Keratinocyte (primary cell): ENCODE measurements around the gene APEH. TPM values are rescaled to one million over a fixed set of nuclear protein-coding genes. Genes with fewer than 3 reads are reported as not detected.

Source experiments
- DNase-seq: peaks from one replicate; pipeline ENCODE4 v3.0.0-alpha.2; 2011; ENCODE audit warnings: low read depth, missing footprints, low spot score
- FAIRE-seq: peaks from 2 replicates; lab custom pipeline; 2011; peaks lifted over from hg19 to GRCh38; lab: Jason Lieb, UNC
- H2AFZ ChIP-seq: 2 replicates; pipeline ENCODE4 v1.6.0; 2012; ENCODE audit warnings: low read length, control low read depth, inconsistent platforms; ENCODE audit not compliant: control insufficient read depth
- H3K27ac ChIP-seq: 2 replicates; pipeline ENCODE4 v1.5.1; 2011; ENCODE audit warnings: low read length; ENCODE audit not compliant: control insufficient read depth, insufficient read depth
- H3K27me3 ChIP-seq: 3 replicates; pipeline ENCODE4 v1.6.0; 2011; ENCODE audit warnings: low read length; ENCODE audit not compliant: control insufficient read depth, insufficient read depth; ENCODE audit errors: extremely low read depth
- H3K36me3 ChIP-seq, 2 experiments: 2 replicates in 1 of 2; 3 replicates in 1 of 2; pipeline ENCODE4 v1.5.1; 2011; ENCODE audit warnings: low read length in 2 of 2, mild to moderate bottlenecking in 1 of 2; ENCODE audit not compliant: control insufficient read depth in 2 of 2, insufficient read depth in 2 of 2; ENCODE audit errors: extremely low read depth in 1 of 2
- H3K4me1 ChIP-seq: 3 replicates; pipeline ENCODE4 v1.5.1; 2011; ENCODE audit warnings: low read length; ENCODE audit not compliant: control insufficient read depth, insufficient read depth; ENCODE audit errors: extremely low read depth
- H3K4me2 ChIP-seq: 3 replicates; pipeline ENCODE4 v1.6.0; 2011; ENCODE audit warnings: low read depth, low read length; ENCODE audit not compliant: control insufficient read depth, insufficient read depth; ENCODE audit errors: extremely low read depth
- H3K4me3 ChIP-seq, 3 experiments: fragments of 200-600 bp in 1 of 3; sonication (generic) in 1 of 3; 2 replicates in 2 of 3; 3 replicates in 1 of 3; pipeline ENCODE4 v1.5.1; 2011 to 2016; ENCODE audit warnings: low read length in 3 of 3, mild to moderate bottlenecking in 3 of 3, control low read depth in 2 of 3, inconsistent platforms in 1 of 3, low read depth in 1 of 3, mixed read lengths in 1 of 3, mixed run types in 1 of 3, moderate library complexity in 1 of 3; ENCODE audit not compliant: control insufficient read depth in 2 of 3, insufficient read depth in 2 of 3; ENCODE audit errors: extremely low read depth in 1 of 3
- H3K79me2 ChIP-seq: 2 replicates; pipeline ENCODE4 v1.6.0; 2012; ENCODE audit warnings: low read length; ENCODE audit not compliant: control insufficient read depth, insufficient read depth
- H3K9ac ChIP-seq: 3 replicates; pipeline ENCODE4 v1.6.0; 2011; ENCODE audit warnings: low read length; ENCODE audit not compliant: control insufficient read depth, insufficient read depth; ENCODE audit errors: extremely low read depth
- H3K9me1 ChIP-seq: 3 replicates; pipeline ENCODE4 v1.6.0; 2011; ENCODE audit warnings: low read length; ENCODE audit not compliant: control insufficient read depth, insufficient read depth; ENCODE audit errors: extremely low read depth
- H3K9me3 ChIP-seq: 2 replicates; pipeline ENCODE4 v1.5.1; 2012; ENCODE audit warnings: low read depth, low read length; ENCODE audit not compliant: control insufficient read depth
- H4K20me1 ChIP-seq: 3 replicates; pipeline ENCODE4 v1.6.0; 2011; ENCODE audit warnings: low read length; ENCODE audit not compliant: control insufficient read depth, insufficient read depth; ENCODE audit errors: extremely low read depth
- EZH2 ChIP-seq: IDR thresholded peaks from one replicate; pipeline ENCODE4 v1.6.1; 2012; ENCODE audit warnings: inconsistent platforms, mild to moderate bottlenecking, low read length, moderate library complexity
- dilution Hi-C: fragments of 300-500 bp; cut with MboI; formaldehyde crosslinking; loops from one replicate; pipeline ENCODE4 v1.7.0; 2020; ENCODE audit warnings: low sequenced_read_pairs; ENCODE audit not compliant: extremely low pct_ligation_motif_present
- polyA plus RNA-seq, 5 experiments: library from polyadenylated mRNA; depleted of rRNA in 3 of 5; stranded (reverse) in 3 of 5; stranded (forward) in 1 of 5; unstranded in 1 of 5; fragments of >200 nt; gene quantifications; 1 replicate in 1 of 5; 2 replicates in 3 of 5; 3 replicates in 1 of 5; pipeline versions ENCODE4 v1.2.1 to v1.2.3, GENCODE V29; 2011 to 2012; ENCODE audit warnings: missing spikeins in 2 of 5, low read depth in 1 of 5, low replicate concordance in 1 of 5
- TF ChIP-seq, protein P1 (sequence below), 3 experiments: IDR thresholded peaks in 1 of 3; conservative IDR thresholded peaks in 1 of 3; optimal IDR thresholded peaks in 1 of 3; 2 replicates in 2 of 3; 3 replicates in 1 of 3; pipeline versions ENCODE3 to v1.5.1; 2011; ENCODE audit warnings: low read length in 3 of 3, mild to moderate bottlenecking in 3 of 3, moderate library complexity in 2 of 3, control low read depth in 1 of 3, inconsistent platforms in 1 of 3; ENCODE audit not compliant: insufficient read depth in 2 of 3; ENCODE audit errors: extremely low read depth in 1 of 3

Gene APEH
- polyA plus RNA-seq, 1 donor (not counting 4 experiments of a cell fraction or from before 2014, with no cell fraction given), result 106 TPM

DNA sequence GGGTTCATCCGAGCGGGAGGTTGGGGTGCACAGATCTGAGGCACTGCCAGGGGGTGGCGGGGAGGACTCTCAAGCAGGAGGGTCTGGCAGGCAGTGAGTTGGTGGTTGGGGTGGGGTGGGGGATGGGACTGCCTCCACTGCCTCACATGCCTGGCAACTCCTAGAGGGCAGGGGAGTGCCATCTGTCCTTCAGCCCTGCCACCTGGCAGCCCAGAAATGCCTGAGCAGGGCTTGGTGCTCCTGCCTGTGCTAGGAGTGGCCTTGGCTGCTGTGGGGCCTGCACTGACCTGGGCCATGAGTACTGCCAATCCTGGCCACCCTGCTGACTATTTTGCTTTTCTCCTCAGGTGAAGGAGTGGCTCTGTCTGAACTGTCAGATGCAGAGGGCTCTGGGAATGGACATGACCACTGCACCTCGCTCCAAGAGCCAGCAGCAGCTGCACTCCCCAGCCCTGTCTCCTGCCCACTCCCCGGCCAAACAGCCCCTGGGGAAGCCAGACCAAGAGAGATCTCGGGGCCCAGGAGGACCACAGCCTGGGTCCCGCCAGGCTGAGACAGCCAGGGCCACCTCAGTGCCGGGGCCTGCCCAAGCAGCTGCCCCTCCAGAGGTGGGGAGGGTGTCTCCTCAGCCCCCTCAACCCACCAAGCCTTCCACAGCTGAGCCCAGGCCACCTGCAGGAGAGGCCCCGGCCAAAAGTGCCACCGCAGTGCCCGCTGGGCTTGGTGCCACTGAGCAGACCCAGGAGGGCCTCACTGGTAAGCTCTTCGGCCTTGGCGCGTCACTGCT is 32.0 kb upstream of the APEH start:
- H4K20me1 ChIP-seq, result no peaks in the 10 kb centered on the region
- DNase-seq (no peak), FAIRE-seq (no peak)
- dilution Hi-C loops, result no loop called here
- TF ChIP-seq, protein P1, sequence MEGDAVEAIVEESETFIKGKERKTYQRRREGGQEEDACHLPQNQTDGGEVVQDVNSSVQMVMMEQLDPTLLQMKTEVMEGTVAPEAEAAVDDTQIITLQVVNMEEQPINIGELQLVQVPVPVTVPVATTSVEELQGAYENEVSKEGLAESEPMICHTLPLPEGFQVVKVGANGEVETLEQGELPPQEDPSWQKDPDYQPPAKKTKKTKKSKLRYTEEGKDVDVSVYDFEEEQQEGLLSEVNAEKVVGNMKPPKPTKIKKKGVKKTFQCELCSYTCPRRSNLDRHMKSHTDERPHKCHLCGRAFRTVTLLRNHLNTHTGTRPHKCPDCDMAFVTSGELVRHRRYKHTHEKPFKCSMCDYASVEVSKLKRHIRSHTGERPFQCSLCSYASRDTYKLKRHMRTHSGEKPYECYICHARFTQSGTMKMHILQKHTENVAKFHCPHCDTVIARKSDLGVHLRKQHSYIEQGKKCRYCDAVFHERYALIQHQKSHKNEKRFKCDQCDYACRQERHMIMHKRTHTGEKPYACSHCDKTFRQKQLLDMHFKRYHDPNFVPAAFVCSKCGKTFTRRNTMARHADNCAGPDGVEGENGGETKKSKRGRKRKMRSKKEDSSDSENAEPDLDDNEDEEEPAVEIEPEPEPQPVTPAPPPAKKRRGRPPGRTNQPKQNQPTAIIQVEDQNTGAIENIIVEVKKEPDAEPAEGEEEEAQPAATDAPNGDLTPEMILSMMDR (optimal IDR thresholded peaks at IDR 0.05 in 1 of 3, IDR thresholded peaks at IDR 0.05 in 1 of 3, conservative IDR thresholded peaks at IDR 0.05 in 1 of 3; ENCODE audit: extremely low read depth in 1 of 3, insufficient read depth in 2 of 3, low read length in 3 of 3), result no peak
- no peak for TF ChIP-seq EZH2
- H3K36me3 ChIP-seq, result no peaks in the 10 kb centered on the region
- no peak overlapping the region for H3K9ac ChIP-seq
- no peak overlapping the region for H3K4me3 ChIP-seq
- no peaks in the 10 kb centered on the region for H3K9me3 ChIP-seq
- H3K27ac ChIP-seq, result no peak overlapping the region
- H3K4me1 ChIP-seq, result peaks cover 19% of the 10 kb centered on the region
- no peak overlapping the region for H3K4me2 ChIP-seq
- no peak overlapping the region for H2AFZ ChIP-seq
- H3K9me1 ChIP-seq, result peaks cover 3% of the 10 kb centered on the region
- H3K27me3 ChIP-seq, result peaks cover 7% of the 10 kb centered on the region
- no peaks in the 10 kb centered on the region for H3K79me2 ChIP-seq

DNA sequence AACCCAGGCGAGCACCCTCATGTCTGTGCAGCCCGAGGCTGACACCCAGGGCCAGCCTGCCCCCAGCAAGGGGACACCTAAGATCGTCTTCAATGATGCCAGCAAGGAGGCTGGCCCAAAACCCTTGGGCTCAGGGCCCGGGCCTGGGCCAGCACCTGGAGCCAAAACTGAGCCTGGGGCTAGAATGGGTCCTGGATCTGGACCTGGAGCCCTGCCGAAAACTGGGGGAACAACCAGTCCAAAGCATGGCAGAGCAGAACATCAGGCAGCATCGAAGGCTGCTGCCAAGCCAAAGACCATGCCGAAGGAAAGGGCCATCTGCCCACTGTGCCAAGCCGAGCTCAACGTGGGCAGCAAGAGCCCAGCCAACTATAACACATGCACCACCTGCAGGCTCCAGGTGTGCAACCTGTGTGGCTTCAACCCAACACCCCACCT is 31.4 kb upstream of the APEH start:
- no peaks in the 10 kb centered on the region for H3K79me2 ChIP-seq
- DNase-seq (no peak), FAIRE-seq (no peak)
- no peaks in the 10 kb centered on the region for H4K20me1 ChIP-seq
- H3K36me3 ChIP-seq, result no peaks in the 10 kb centered on the region
- no peak overlapping the region for H3K4me2 ChIP-seq
- no peak overlapping the region for H3K9ac ChIP-seq
- peaks cover 13% of the 10 kb centered on the region for H3K4me1 ChIP-seq
- H3K27me3 ChIP-seq, result peaks cover 7% of the 10 kb centered on the region
- H3K27ac ChIP-seq, result no peak overlapping the region
- H2AFZ ChIP-seq, result no peak overlapping the region
- no peaks in the 10 kb centered on the region for H3K9me3 ChIP-seq
- dilution Hi-C loops, result no loop called here
- TF ChIP-seq EZH2, result no peak
- TF ChIP-seq, protein P1 (optimal IDR thresholded peaks at IDR 0.05 in 1 of 3, IDR thresholded peaks at IDR 0.05 in 1 of 3, conservative IDR thresholded peaks at IDR 0.05 in 1 of 3; ENCODE audit: extremely low read depth in 1 of 3, insufficient read depth in 2 of 3, low read length in 3 of 3), result no peak
- H3K9me1 ChIP-seq, result no peaks in the 10 kb centered on the region
- no peak overlapping the region for H3K4me3 ChIP-seq
